Heart right ventricle (tissue), 16 donors: ENCODE measurements around the gene WDR20. TPM values are rescaled to one million over a fixed set of nuclear protein-coding genes. Genes with fewer than 3 reads are reported as not detected.

Experiments used
- ATAC-seq, 8 donors: fragments of 200-7000 bp; cut with Tn5 transposase; one replicate each; pipeline ENCODE4 v1.9.1; 2020; ENCODE audit warnings: mild to moderate bottlenecking in 8 of 8, moderate library complexity in 8 of 8, moderate number of reproducible peaks in 1 of 8
- DNase-seq, 2 donors: peaks; one replicate each; pipeline ENCODE4 v3.0.0-alpha.2; 2020
- H3K27ac ChIP-seq, 10 donors: fragments of 200-600 bp; sonication (generic) in 2 of 10; one replicate each; pipeline versions ENCODE4 v1.5.0 to v1.8.0; 2020 to 2022; ENCODE audit warnings: mild to moderate bottlenecking in 3 of 10
- H3K27me3 ChIP-seq, 7 donors: fragments of 200-600 bp; one replicate each; pipeline ENCODE4 v1.8.0; 2021 to 2022; ENCODE audit warnings: mild to moderate bottlenecking in 2 of 7
- H3K36me3 ChIP-seq, 9 donors: fragments of 200-600 bp; sonication (generic) in 1 of 9; one replicate each; pipeline versions ENCODE4 v1.5.0 to v1.8.0; 2020 to 2022; ENCODE audit warnings: mild to moderate bottlenecking in 2 of 9
- H3K4me1 ChIP-seq, 9 donors: fragments of 200-600 bp; sonication (generic) in 1 of 9; one replicate each; pipeline versions ENCODE4 v1.5.0 to v1.8.0; 2020 to 2022; ENCODE audit warnings: mild to moderate bottlenecking in 4 of 9
- H3K4me3 ChIP-seq, 10 donors: fragments of 200-600 bp; sonication (generic) in 2 of 10; one replicate each; pipeline versions ENCODE4 v1.5.0 to v1.8.0; 2020 to 2022; ENCODE audit warnings: mild to moderate bottlenecking in 7 of 10, moderate library complexity in 2 of 10
- H3K9me3 ChIP-seq, 11 donors: fragments of 200-600 bp in 10 of 11; sonication (generic) in 2 of 11; one replicate each; pipeline versions ENCODE4 v1.5.0 to v1.8.0; 2013 to 2022; ENCODE audit warnings: mild to moderate bottlenecking in 2 of 11, control low read depth in 1 of 11, moderate library complexity in 1 of 11
- WGBS, 2 donors: extraction: QIAGEN DNeasy Blood & Tissue Kit; methylation state at CpG; one replicate each; pipeline ENCODE4 v1.1.7; 2013; ENCODE audit warnings: inconsistent platforms in 1 of 2; 5-methylcytosine and 5-hydroxymethylcytosine counted together
- intact Hi-C, 10 donors: fragments of 100-400 bp; cut with DNase I; formaldehyde crosslinking; loops; one replicate each; pipeline versions ENCODE4 v1.11.1 to v1.14.2; 2022
- polyA plus RNA-seq, 2 donors: library from polyadenylated mRNA; stranded (reverse); fragments of 200-250 nt; gene quantifications; one replicate each; pipeline ENCODE4 v1.2.3, GENCODE V29; 2013
- total RNA-seq, 10 donors: library from RNA; stranded (reverse); fragmentation: NEBNext Ultra II Directional in 3 of 10; extraction: Animal tissue kit (Norgen Biotek cat#: 25700) in 3 of 10; gene quantifications; one replicate each; pipeline versions ENCODE4 v1.2.1 to v1.2.4, GENCODE V29; 2021 to 2023
- TF ChIP-seq, protein P1 (sequence below), 9 donors: fragments of 200-600 bp; sonication (generic) in 2 of 9; IDR thresholded peaks; one replicate each; pipeline versions ENCODE4 v1.5.0 to v1.8.0; 2021 to 2022; ENCODE audit warnings: antibody characterized with exemption in 9 of 9, mild to moderate bottlenecking in 5 of 9, moderate library complexity in 1 of 9
- donor health status: Arrhythmogenic right ventricular cardiomyopathy.
- donor health status: ischemic (EF 13 %, LVEDD 7.1; RV severe dilation, severe dysfunction).
- donor health status: healthy with polysubstance abuse.
- donor health status: DM: no; HTN: yes; CAD: no.
- donor health status: DM: no; HTN: no; CAD: no.
- donor health status: ischemic (EF 25% LVEDD 6.9; RV normal size, moderate dysfunction).
- donor health status: ischemic (EF 25% LVEDD 5.7; RV mildly dilated, moderate dysfunction).
- donor health status: healthy.
- donor health status: DM: yes; HTN: yes; CAD: no.
- donor health status: Ischemic cardiomyopathy.
- donor health status: ischemic (EF 35%, LVEDD 5.7; RV mildly dilated, moderate dysfunction).
- donor health status: nonischemic (EF 11% LVEDD 7.7; RV severe dilation, severe dysfunction).
- donor health status: DM: yes; HTN: yes; CAD: no.
- donor health status: PGD.
- donor health status: ischemic (EF 29% LVEDD 5.4; RV normal size, mild dysfunction).
- donor health status: nonischemic (EF 23%, LVEDD 6.1; RV moderate dilation, normal function).

The WDR20 gene
- total and polyA plus RNA-seq, 12 donors, result 10.7 to 28.0 (median 20.5) TPM

DNA sequence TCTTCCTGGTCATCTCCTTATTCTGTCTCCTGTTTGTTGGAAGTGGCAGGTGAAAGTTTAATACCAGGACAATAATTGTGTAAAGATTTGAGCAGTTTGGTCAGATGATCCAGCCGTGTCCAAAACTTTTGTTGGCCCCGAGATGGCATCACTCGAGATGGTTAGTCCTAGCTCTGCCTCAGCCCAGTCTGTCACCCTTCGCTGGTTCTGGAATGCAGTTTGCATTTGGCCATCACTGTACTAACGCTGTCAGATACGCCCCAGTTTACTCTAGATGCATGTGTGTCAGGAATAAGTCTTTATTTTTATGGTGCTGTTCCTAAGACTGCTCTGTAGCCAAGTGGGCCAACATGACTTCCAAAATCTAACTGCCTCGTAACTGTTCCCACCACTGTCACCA, 85.7 kb downstream of the WDR20 start:
- 92 to 94% methylated on average over 7 of the region's 7 CpGs for WGBS, 2 donors
- no peaks in the 10 kb centered on the region for H3K9me3 ChIP-seq
- ATAC-seq (no peak), DNase-seq (no peak)
- peaks cover 0 to 21% (median 0%) of the 10 kb centered on the region in 9 donors for H3K4me1 ChIP-seq
- no peak overlapping the region for H3K27ac ChIP-seq
- H3K4me3 ChIP-seq, result no peak overlapping the region
- H3K27me3 ChIP-seq, result no peaks in the 10 kb centered on the region
- TF ChIP-seq, protein P1, sequence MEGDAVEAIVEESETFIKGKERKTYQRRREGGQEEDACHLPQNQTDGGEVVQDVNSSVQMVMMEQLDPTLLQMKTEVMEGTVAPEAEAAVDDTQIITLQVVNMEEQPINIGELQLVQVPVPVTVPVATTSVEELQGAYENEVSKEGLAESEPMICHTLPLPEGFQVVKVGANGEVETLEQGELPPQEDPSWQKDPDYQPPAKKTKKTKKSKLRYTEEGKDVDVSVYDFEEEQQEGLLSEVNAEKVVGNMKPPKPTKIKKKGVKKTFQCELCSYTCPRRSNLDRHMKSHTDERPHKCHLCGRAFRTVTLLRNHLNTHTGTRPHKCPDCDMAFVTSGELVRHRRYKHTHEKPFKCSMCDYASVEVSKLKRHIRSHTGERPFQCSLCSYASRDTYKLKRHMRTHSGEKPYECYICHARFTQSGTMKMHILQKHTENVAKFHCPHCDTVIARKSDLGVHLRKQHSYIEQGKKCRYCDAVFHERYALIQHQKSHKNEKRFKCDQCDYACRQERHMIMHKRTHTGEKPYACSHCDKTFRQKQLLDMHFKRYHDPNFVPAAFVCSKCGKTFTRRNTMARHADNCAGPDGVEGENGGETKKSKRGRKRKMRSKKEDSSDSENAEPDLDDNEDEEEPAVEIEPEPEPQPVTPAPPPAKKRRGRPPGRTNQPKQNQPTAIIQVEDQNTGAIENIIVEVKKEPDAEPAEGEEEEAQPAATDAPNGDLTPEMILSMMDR (IDR thresholded peaks at IDR 0.05), result no peak
- intact Hi-C loops, result no loop called here
- H3K36me3 ChIP-seq, result peaks cover 0 to 56% (median 0%) of the 10 kb centered on the region in 9 donors

DNA sequence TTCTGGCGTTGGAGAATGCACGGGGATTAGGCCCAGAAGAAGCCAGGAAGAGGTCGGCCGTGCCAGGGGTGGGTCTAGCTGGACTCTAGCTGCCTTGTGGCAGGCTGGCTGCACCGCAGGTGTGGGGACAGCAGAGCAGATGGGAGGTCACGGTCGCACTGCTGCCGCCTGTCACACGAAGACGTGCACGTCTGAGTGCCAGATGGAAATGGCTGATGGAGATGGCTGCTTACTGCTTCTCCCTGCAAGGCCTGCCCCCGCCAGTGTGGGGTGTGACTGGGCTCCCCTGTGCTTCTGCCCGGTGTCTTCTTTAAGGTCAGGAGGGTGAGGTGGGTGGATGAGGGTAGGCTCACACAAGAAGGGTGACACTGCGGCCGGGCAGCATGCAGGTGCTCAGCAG, 86.2 kb downstream of the WDR20 start:
- Histone ChIP-seq H3K27ac (no peak overlapping the region), H3K4me3 (no peak overlapping the region), H3K4me1 (peaks cover 0 to 19% (median 0%) of the 10 kb centered on the region in 9 donors), H3K27me3 (no peaks in the 10 kb centered on the region), H3K36me3 (peaks cover 0 to 60% (median 0%) of the 10 kb centered on the region in 9 donors), H3K9me3 (no peaks in the 10 kb centered on the region)
- DNase-seq, result no peak
- no peak for ATAC-seq
- TF ChIP-seq, protein P1 (IDR thresholded peaks at IDR 0.05), result no peak
- WGBS, 2 donors, result 89 to 92% methylated on average over 15 of the region's 15 CpGs
- intact Hi-C loops, result no loop called here

DNA sequence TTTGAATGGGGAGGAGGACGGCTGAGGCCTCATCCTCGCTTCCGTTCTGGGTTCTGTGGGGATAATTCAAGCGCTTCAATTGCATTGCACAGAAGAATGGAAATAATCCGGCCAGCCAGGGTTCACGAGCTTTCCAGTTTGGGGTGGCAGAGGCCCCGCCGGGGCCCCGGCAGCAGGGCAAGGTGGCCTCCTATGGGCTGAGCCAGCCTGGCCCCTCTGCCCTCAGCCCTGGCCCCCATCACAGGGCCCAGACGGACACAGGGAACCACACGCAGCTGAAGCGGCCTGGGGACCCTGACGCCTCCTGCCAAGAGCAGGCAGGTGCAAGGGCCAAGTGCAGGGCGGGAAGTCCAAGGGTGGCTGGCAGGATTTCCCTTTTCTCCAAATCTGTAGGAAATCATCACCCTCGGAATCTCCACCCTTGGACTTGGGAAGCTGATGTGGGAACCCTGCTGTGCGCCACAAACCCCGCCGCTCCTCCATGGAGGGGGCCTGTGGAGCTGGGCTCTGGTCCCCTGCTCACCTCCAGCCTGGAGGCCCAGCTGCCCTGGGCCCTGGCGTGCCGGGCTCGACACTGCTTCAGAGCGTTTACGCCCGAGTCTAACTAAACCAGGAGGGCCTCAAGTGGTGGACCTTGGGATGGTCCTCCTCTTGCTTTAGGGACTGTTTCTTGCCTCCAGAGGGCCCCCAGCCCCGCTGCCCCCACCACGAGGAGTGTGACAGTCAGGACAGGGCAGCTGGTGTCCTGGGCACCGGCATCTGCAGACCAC, 86.8 kb downstream of the WDR20 start:
- TF ChIP-seq, protein P1 (IDR thresholded peaks at IDR 0.05), result no peak
- WGBS, 2 donors, result 82 to 89% methylated on average over 27 of the region's 27 CpGs
- Histone ChIP-seq H3K4me1 (peaks cover 0 to 14% (median 0%) of the 10 kb centered on the region in 9 donors), H3K9me3 (no peaks in the 10 kb centered on the region), H3K4me3 (peak overlapping the region in 1 of 10 donors; percentile 20), H3K27me3 (no peaks in the 10 kb centered on the region), H3K36me3 (peaks cover 0 to 62% (median 0%) of the 10 kb centered on the region in 9 donors), H3K27ac (no peak overlapping the region)
- DNase-seq, result no peak
- intact Hi-C loops, result no loop called here
- ATAC-seq, result no peak

DNA sequence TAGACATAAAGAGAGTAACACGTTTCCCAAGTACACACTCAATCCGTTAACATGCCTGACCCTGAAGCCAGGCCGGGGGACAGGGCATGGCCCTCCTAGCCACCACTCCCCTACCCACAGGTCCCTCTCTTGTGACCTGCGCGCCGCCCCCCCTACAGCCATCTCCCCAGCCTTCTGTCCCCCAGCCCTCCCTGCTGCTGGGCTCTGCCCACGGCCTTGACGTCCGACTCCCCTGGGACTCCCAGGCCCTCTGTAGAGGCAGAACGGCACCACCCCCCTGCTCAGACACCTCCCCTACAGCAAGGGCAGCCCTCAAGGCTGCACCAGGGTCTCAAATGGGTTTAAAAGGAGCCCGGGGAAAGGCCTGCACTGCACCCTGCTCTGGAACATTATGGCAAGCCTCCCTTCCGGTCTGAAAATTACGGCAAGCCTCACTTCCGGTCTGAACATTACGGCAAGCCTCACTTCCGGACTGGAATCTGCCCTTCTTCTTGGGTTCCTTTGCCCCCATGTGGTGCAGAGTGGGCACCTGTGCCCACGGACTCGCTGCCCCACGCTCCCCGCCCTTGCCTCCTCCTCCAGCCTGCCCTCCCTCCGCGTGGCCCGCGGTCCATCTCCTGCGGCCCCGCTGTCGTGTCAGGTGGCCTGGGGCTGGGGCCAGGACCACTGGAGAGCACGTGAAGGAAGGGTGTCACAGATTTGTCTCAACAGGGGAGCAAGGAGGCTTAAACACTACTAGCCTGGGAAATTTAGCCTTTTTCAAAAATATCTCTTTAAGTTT, 87.7 kb downstream of the WDR20 start:
- WGBS, 2 donors, result 74 to 75% methylated on average over 28 of the region's 28 CpGs
- ATAC-seq, result peak in 5 of 8 donors; percentile 8 to 41 (median 19)
- peak overlapping the region in 4 of 10 donors; percentile 10 to 27 (median 19) for H3K4me3 ChIP-seq

More for the DNA sequence above, 87.7 kb downstream of the WDR20 start:
- peaks cover 0 to 62% (median 5%) of the 10 kb centered on the region in 9 donors for H3K36me3 ChIP-seq
- H3K27me3 ChIP-seq, result no peaks in the 10 kb centered on the region
- H3K4me1 ChIP-seq, result peaks cover 0 to 14% (median 0%) of the 10 kb centered on the region in 9 donors
- H3K27ac ChIP-seq, result no peak overlapping the region
- TF ChIP-seq, protein P1 (IDR thresholded peaks at IDR 0.05), result no peak
- no peaks in the 10 kb centered on the region for H3K9me3 ChIP-seq
- no peak for DNase-seq
- intact Hi-C loops, result no loop called here
